ENCODE results near the gene SDHAF2.
"Not testable (repeated sequence)": the region's sequence is repeated elsewhere in the genome, so short reads cannot be mapped to it uniquely, and the experiment has no call there.

The SDHAF2 gene

DNA sequence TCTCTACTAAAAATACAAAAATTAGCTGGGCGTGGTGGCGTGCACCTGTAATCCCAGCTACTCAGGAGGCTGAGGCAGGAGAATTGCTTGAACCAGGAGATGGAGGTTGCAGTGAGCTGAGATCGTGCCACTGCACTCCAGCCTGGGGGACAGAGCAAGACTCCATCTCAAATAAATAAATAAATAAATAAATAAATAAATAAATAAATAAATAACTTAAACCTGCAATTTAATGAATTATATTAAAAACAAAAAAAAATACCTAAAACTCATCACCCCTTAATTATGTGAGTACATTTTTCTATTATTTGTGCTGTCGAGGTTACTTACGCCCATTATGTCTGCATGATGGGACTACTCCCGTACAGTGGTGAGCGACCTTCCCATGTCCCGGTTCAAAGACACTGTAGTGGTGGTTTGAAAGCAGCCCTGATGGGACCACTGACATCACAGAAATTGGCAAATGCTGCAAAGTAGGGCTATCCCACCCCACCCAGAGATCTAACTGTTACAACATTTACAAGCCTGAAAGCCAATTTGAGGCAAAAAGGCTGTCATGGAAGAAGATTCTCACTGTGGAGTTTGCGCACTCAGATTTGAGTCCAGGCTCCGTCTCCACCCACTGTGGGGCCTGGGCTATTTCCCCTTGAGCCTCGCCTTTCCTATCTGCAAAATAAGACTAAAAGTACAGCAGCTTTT, 49.6 kb downstream of the SDHAF2 start:
- DNase-seq: not testable (repeated sequence)

- DNase-seq: no peak
Measured at GRCh38 chr11:61480261-61480993, 50.5 kb downstream of the SDHAF2 start.

GRCh38 chr11:61480994-61481335, 51.0 kb downstream of the SDHAF2 start:
- DNase-seq: no peak

GRCh38 chr11:61481806-61482205, 51.9 kb downstream of the SDHAF2 start:
- DNase-seq: no peak

DNA sequence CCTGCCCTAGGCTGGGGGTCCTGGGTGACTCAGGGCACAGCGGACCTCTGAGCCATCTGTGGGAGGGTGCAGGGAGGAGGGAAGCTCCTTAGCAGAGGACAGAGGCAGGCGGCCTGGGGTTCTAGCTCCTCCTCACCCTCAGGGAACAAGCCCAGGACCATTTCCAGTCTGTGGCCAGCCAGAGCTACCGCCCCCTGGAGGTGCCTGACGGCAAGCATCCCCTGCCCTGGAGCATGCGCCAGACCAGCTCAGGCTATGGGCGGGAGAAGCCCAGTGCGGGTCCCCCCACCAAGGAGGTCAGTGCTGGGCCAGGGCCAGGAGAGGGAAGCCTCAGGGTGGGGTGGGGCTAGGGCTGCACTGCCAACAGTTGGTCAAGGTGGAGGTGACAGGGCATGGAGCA, 52.6 kb downstream of the SDHAF2 start:
- no peak for DNase-seq

DNA sequence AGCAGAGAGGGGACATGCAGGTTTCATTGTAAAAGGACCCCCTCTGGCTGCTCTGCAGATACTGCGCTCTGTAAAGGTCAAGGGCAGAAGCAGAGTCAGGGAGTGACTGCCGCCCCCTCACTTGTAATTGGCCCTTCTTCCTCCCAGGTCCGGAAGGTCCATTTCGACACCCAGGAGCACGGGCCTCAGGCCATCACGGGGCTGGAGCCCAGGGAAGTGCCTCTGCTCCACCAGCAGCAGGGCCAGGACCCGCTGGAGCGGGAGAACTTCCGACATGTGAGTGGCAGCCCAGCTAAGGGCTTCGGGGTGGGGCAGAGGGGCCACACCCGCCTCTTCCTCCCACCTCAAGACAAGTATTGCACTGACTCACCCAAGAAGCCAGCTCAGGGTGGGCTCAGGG, 54.6 kb downstream of the SDHAF2 start:
- DNase-seq: no peak

DNA sequence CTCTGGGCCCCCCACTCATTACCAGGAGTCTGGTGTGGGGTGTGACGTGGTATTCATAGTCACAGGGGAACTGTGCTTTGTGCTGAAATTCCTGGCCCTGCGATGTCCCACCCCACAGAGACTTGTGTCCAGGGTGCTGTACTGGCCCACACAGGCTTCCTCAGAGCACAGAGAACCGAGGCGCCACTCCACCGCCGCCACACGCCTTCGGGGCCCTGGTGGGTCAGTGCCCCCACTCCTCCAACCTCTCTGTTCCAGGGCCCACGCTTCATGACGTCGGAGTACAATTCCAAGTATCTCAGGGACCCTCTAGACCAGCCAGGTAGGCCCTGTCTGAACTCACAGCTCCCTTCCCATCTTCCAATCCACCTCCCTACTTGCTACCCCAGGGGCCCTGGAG, 55.2 kb downstream of the SDHAF2 start:
- no peak for DNase-seq

DNA sequence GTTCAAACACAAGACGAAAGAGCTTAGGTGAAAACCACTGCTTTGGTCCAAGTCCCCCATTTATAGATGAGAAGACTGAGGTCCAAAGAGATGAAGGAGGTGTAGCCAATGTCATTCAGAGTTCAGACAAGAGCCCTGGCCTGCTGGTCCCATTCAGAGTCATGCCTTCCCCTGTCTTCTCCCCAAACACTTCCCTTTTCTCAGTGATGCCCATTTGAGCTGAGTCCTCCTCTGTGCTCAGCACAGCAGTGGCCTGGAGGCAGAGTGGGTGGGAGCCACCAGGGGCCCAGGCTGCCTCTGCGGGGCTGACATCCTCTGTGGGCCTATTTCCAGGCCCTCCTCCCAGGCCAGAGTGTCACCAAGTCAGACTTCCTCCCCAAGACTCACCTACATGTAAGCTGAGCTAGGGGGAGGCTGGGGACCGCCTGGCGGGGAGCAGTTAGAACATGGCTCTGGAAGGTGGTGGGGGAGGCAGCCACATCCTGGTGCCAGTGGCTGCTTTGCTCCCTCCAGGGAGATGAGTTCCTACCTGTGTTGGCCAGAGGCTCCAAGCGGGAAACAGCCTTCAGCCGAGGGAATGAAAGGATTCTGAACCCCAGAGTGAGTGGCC, 56.2 kb downstream of the SDHAF2 start:
- no peak for DNase-seq

DNA sequence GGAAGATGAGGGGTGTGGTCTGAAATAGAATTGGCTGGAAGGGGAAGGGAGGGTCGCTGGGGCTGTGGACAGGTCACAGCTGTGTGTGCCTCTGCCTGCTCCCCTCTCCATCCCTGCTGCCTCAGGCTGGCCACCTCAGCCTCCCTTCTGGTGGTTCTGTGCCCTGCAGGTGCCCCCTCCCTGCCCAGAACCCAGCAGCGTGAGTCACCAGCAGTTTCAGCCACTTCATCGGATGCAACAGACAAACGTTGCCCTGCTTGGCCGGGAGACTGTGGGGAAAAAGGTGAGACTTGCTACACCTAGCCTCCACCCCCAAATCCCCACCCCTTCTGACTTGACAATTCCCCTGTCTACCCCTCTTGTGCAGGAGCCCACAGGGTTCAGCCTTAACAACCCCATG, 56.9 kb downstream of the SDHAF2 start:
- no peak for DNase-seq

DNA sequence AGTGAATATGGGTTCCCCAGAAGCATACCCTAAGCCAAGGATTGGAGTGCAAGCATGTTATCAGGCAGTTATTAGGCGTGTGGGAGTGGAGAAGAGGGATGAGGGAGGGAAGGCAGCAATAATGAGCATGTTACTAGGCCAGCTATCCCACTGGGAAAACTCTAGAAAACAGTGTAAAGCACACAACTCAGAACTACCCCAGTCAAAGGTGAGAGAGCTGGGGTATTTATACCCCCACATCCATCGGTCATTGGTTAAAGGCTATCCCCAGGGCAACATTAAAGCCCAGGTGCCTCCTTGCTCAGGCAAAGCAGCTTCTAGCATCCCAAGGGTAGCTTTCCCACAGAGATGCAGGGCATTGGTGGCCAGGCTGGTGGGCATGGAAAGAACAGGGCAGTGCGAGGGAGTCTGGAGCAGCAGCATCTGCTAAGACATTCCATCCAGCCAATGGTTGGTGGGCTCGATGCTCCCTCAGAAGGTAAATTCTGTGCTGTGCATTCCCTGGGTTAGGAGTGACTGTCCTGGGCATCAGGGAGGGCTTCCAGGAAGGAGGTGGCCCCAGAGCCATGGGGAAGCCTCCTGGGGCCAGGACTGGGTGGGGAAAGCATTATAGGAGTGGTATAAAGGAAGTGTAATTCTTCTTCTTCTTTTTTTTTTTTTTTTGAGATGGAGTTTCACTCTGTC, 57.6 kb downstream of the SDHAF2 start:
- no peak for DNase-seq

DNA sequence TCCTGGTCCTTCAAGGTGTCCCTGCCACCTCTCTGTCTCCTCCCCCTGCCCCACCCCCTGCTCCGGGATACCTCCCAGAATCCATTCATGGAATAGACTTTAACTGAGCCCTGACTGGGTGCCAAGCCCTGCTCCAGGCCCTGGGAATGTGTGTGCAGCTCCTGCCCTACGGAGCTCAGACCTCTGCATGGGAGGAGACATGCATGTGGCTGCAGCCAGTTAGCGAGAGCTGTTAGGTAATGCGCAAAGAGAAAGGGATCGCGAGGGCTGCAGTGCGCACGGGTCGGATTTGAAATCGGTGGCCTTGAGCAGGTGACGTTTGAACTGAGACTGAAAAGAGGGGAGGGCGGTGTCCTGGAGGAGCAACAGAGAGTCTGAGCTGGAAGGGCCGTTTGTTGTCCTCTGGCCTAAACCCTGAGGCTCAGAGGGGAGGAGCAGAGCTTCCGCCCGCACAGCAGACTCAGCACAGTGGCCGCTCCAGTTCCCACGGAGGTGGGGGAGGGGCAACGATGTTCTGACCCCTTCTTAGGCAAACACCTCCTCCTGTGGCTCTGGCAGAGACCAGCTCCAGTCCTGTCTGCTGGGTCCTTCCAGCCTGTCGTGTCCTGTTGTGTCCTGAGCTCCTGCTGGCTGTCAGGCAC, 58.8 kb downstream of the SDHAF2 start:
- DNase-seq: no peak

DNA sequence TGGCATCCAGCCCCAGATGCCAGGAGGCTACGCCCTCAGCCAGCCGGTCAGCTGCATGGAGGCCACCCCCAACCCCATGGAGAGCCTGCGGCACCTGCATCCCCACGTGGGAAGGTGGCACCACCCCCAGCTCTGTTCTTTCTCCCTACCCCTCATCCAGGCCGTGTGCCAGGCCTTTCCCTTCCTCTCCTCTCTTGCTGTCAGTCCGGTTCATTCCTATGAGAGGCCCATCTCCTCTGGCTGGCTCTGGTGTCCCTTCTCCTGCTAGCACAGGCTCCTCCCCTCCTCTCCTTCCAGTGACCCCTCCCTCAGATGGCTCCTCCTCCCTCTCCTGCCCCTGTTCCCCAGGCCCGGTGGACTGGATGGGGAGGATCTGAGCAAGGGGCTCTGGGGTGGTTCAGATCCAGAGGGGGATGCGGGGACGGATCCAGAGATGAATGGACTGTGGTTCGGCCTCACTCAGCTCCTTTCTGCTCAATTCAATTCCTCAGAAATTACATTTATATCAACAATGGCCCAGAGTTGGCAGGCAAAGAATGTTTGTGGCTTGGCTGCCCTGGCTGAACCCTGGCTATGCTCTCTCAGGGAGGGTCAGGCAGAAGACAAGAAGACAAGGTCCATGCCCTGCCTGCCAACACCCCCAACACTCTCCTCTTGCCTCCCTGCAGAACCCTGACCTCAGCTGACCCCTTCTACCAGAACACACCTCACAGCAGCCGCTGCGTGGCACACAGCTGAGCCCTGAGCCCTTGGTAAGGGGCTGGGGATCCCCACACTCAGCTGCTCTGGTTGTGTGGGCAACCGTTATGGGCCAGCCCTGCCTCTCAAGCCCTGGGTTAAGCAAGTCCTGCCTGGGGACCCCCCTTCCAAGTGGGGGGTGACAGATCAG, 60.2 kb downstream of the SDHAF2 start:
- no peak for DNase-seq

- no peak for DNase-seq
Measured at GRCh38 chr11:61491736-61492395, 61.9 kb downstream of the SDHAF2 start.

GRCh38 chr11:61494381-61494961, 64.5 kb downstream of the SDHAF2 start:
- no peak for DNase-seq

- DNase-seq: no peak
Measured at GRCh38 chr11:61495801-61496601, 66.1 kb downstream of the SDHAF2 start.
